ENCODE measurements around the gene DYRK1A. TPM values are rescaled to one million over a fixed set of nuclear protein-coding genes. Genes with fewer than 3 reads are reported as not detected.
"Not testable (repeated sequence)": the region's sequence is repeated elsewhere in the genome, so short reads cannot be mapped to it uniquely, and the experiment has no call there.

The DYRK1A gene
- total RNA-seq, 4 donors from 2014 or later: 81.8 to 108 (median 87.4) TPM

- Histone ChIP-seq H3K27ac (replicated peaks in 1 of 4) (no peak overlapping the region), H3K27me3 (peaks cover 0 to 11% (median 0%) of the 10 kb centered on the region in 4 donors), H3K4me1 (peaks cover 11 to 13% (median 12%) of the 10 kb centered on the region in 4 donors), H3K4me3 (no peak overlapping the region), H3K36me3 (no peaks in the 10 kb centered on the region), H3K9me3 (peaks cover 0 to 16% (median 3%) of the 10 kb centered on the region in 4 donors)
- intact Hi-C loops (cut with DNase I): no loop called here
- TF ChIP-seq EP300 (IDR thresholded peaks at IDR 0.05) (no peak), POLR2AphosphoS5 (IDR thresholded peaks at IDR 0.05) (no peak)
- TF ChIP-seq, protein P1, sequence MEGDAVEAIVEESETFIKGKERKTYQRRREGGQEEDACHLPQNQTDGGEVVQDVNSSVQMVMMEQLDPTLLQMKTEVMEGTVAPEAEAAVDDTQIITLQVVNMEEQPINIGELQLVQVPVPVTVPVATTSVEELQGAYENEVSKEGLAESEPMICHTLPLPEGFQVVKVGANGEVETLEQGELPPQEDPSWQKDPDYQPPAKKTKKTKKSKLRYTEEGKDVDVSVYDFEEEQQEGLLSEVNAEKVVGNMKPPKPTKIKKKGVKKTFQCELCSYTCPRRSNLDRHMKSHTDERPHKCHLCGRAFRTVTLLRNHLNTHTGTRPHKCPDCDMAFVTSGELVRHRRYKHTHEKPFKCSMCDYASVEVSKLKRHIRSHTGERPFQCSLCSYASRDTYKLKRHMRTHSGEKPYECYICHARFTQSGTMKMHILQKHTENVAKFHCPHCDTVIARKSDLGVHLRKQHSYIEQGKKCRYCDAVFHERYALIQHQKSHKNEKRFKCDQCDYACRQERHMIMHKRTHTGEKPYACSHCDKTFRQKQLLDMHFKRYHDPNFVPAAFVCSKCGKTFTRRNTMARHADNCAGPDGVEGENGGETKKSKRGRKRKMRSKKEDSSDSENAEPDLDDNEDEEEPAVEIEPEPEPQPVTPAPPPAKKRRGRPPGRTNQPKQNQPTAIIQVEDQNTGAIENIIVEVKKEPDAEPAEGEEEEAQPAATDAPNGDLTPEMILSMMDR (IDR thresholded peaks at IDR 0.05): no peak
- DNase-seq (ENCODE audit: extremely low spot score): no peak
- 86% methylated on average over 5 of the region's 7 CpGs for WGBS
These were observed 169.1 kb downstream of the DYRK1A start for GRCh38 chr21:37535672-37536071.

GRCh38 chr21:37536616-37537278 lies 170.2 kb downstream of the DYRK1A start:
- TF ChIP-seq EP300 (IDR thresholded peaks at IDR 0.05) (no peak), POLR2AphosphoS5 (IDR thresholded peaks at IDR 0.05) (no peak), POLR2A (IDR thresholded peaks at IDR 0.05; ENCODE audit: low read depth) (no peak)
- TF ChIP-seq, protein P1 (IDR thresholded peaks at IDR 0.05): no peak
- peak; percentile 45 for DNase-seq (ENCODE audit: extremely low spot score)
- H3K27ac ChIP-seq (replicated peaks in 1 of 4): no peak overlapping the region
- peaks cover 1 to 2% (median 1%) of the 10 kb centered on the region in 4 donors for H3K4me1 ChIP-seq
- H3K4me3 ChIP-seq: no peak overlapping the region
- H3K36me3 ChIP-seq: no peaks in the 10 kb centered on the region
- H3K27me3 ChIP-seq: peaks cover 0 to 11% (median 0%) of the 10 kb centered on the region in 4 donors
- intact Hi-C loops (cut with DNase I): no loop called here
- peaks cover 0 to 16% (median 3%) of the 10 kb centered on the region in 4 donors for H3K9me3 ChIP-seq
- WGBS: 63% methylated on average over 8 of the region's 8 CpGs

DNA sequence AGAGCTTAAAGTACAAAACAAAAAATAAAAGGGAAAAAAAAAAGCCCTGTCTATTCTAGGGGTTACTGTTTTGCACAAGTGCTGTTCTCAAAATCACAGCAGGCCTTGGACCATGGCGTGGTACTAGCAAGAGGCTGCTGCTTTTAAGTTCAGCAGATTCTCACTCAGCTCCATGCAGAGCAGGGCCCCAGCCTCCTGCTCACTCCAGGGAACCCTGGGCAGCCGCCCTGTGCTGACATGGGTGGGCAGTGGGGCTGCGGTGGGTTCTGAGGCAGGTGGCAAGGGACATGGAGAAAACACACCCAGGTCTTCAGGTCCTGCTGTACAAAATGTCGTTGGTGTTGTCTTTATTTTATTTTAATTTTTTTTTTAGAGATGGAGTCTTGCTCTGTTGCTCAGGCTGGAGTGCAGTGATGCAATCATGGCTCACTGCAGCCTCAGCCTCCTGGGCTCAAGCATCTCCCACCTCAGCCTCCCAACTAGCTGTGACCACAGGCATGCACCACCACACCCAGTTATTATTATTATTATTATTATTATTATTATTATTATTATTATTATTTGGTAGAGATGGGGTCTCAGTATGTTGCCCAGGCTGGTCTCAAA lies 170.9 kb downstream of the DYRK1A start:
- H3K27ac ChIP-seq (replicated peaks in 1 of 4): no peak overlapping the region
- intact Hi-C loops (cut with DNase I): no loop called here

GRCh38 chr21:37538971-37539590 lies 172.5 kb downstream of the DYRK1A start:
- intact Hi-C loops (cut with DNase I): no loop called here
- Histone ChIP-seq H3K27me3 (peaks cover 0 to 6% (median 0%) of the 10 kb centered on the region in 4 donors), H3K27ac (replicated peaks in 1 of 4) (no peak overlapping the region), H3K4me1 (no peaks in the 10 kb centered on the region), H3K36me3 (no peaks in the 10 kb centered on the region), H3K9me3 (peaks cover 0 to 21% (median 6%) of the 10 kb centered on the region in 4 donors), H3K4me3 (no peak overlapping the region)
- no peak for DNase-seq (ENCODE audit: extremely low spot score)
- WGBS: 84% methylated on average over 5 of the region's 5 CpGs
- TF ChIP-seq EP300 (IDR thresholded peaks at IDR 0.05) (no peak), POLR2A (IDR thresholded peaks at IDR 0.05; ENCODE audit: low read depth) (no peak), POLR2AphosphoS5 (IDR thresholded peaks at IDR 0.05) (no peak)
- TF ChIP-seq, protein P1 (IDR thresholded peaks at IDR 0.05): no peak

More for the DNA sequence above, 170.9 kb downstream of the DYRK1A start:
- peak; percentile 57 for DNase-seq (ENCODE audit: extremely low spot score)
- TF ChIP-seq POLR2A (IDR thresholded peaks at IDR 0.05; ENCODE audit: low read depth) (no peak), POLR2AphosphoS5 (IDR thresholded peaks at IDR 0.05) (no peak), EP300 (IDR thresholded peaks at IDR 0.05) (no peak)
- TF ChIP-seq, protein P1 (IDR thresholded peaks at IDR 0.05): no peak
- H3K4me3 ChIP-seq: no peak overlapping the region
- no peaks in the 10 kb centered on the region for H3K4me1 ChIP-seq
- H3K9me3 ChIP-seq: peaks cover 0 to 19% (median 6%) of the 10 kb centered on the region in 4 donors
- H3K36me3 ChIP-seq: no peaks in the 10 kb centered on the region
- H3K27me3 ChIP-seq: peaks cover 0 to 11% (median 0%) of the 10 kb centered on the region in 4 donors
- 99% methylated on average over 4 of the region's 4 CpGs for WGBS

- intact Hi-C loops (cut with DNase I); H3K27me3 ChIP-seq; H3K36me3 ChIP-seq; H3K4me1 ChIP-seq; H3K27ac ChIP-seq (replicated peaks in 1 of 4); H3K4me3 ChIP-seq: not testable (repeated sequence)
- WGBS: 87% methylated on average over 2 of the region's 2 CpGs
- H3K9me3 ChIP-seq: peaks cover 0 to 11% (median 3%) of the 10 kb centered on the region in 4 donors
- peak; percentile 19 for DNase-seq (ENCODE audit: extremely low spot score)
These were observed 174.6 kb downstream of the DYRK1A start for GRCh38 chr21:37541128-37541527.

Measured in esophagus muscularis mucosa (tissue), 4 donors.